Mesenchymal stem cell (in vitro differentiated cells and primary cell): Measurements from ENCODE around the gene TBC1D22A.
A peak's percentile ranks its signal among the peaks of the same experiment; 100 is the strongest.

Source experiments
- DNase-seq: peaks from one replicate; pipeline ENCODE4 v3.0.0-alpha.2; 2013
- H2AFZ ChIP-seq: one replicate; pipeline ENCODE4 v1.6.1; 2013; ENCODE audit warnings: low read depth, mild to moderate bottlenecking, control low read depth, inconsistent platforms, low read length, moderate library complexity
- H2AK5ac ChIP-seq: 2 replicates; pipeline ENCODE4 v1.6.1; 2013; ENCODE audit warnings: low read length, moderate library complexity, mild to moderate bottlenecking, inconsistent platforms; ENCODE audit not compliant: severe bottlenecking
- H2BK120ac ChIP-seq: one replicate; pipeline ENCODE4 v1.6.1; 2013; ENCODE audit warnings: low read depth, mild to moderate bottlenecking, inconsistent platforms, low read length, moderate library complexity
- H2BK12ac ChIP-seq, 2 experiments: one replicate each; pipeline ENCODE4 v1.6.1; 2013; ENCODE audit warnings: inconsistent platforms in 2 of 2, low read length in 2 of 2, mild to moderate bottlenecking in 2 of 2, moderate library complexity in 2 of 2, control low read depth in 1 of 2
- H2BK15ac ChIP-seq: one replicate; pipeline ENCODE4 v1.6.1; 2013; ENCODE audit warnings: mild to moderate bottlenecking, low read depth, inconsistent platforms; ENCODE audit not compliant: poor library complexity, severe bottlenecking
- H2BK5ac ChIP-seq: 2 replicates; pipeline ENCODE4 v1.6.1; 2013; ENCODE audit warnings: low read depth, mild to moderate bottlenecking, low read length, control low read depth, inconsistent platforms; ENCODE audit not compliant: poor library complexity, severe bottlenecking
- H3K14ac ChIP-seq, 2 experiments: one replicate each; pipeline ENCODE4 v1.6.1; 2013; ENCODE audit warnings: inconsistent platforms in 2 of 2, low read length in 2 of 2, control low read depth in 1 of 2, mild to moderate bottlenecking in 1 of 2, moderate library complexity in 1 of 2
- H3K18ac ChIP-seq, 2 experiments: one replicate each; pipeline ENCODE4 v1.6.1; 2013; ENCODE audit warnings: inconsistent platforms in 2 of 2, low read length in 2 of 2, control low read depth in 1 of 2, low read depth in 1 of 2, mild to moderate bottlenecking in 1 of 2
- H3K23ac ChIP-seq, 2 experiments: one replicate each; pipeline ENCODE4 v1.6.1; 2013; ENCODE audit warnings: inconsistent platforms in 2 of 2, low read length in 2 of 2, mild to moderate bottlenecking in 2 of 2, moderate library complexity in 2 of 2, control low read depth in 1 of 2
- H3K27ac ChIP-seq: 2 replicates; pipeline ENCODE4 v1.5.1; 2013; ENCODE audit warnings: mild to moderate bottlenecking, moderate library complexity, low read length, control low read depth, inconsistent platforms; ENCODE audit not compliant: poor library complexity, severe bottlenecking
- H3K27me3 ChIP-seq, 2 experiments: 2 replicates each; pipeline versions ENCODE4 v1.6.1 to v1.7.0; 2013; ENCODE audit warnings: low read length in 2 of 2, mild to moderate bottlenecking in 2 of 2, moderate library complexity in 2 of 2, control low read depth in 1 of 2, inconsistent platforms in 1 of 2; ENCODE audit not compliant: control insufficient read depth in 1 of 2, insufficient read depth in 1 of 2
- H3K36me3 ChIP-seq, 2 experiments: 2 replicates each; pipeline versions ENCODE4 v1.6.1 to v1.7.0; 2013; ENCODE audit warnings: low read length in 2 of 2, control low read depth in 1 of 2, inconsistent platforms in 1 of 2, low read depth in 1 of 2, mild to moderate bottlenecking in 1 of 2; ENCODE audit not compliant: insufficient read depth in 2 of 2, control insufficient read depth in 1 of 2
- H3K4ac ChIP-seq, 2 experiments: one replicate each; pipeline ENCODE4 v1.6.1; 2013; ENCODE audit warnings: inconsistent platforms in 2 of 2, low read length in 2 of 2, mild to moderate bottlenecking in 2 of 2, moderate library complexity in 2 of 2, control low read depth in 1 of 2, low read depth in 1 of 2
- H3K4me1 ChIP-seq: 2 replicates; pipeline ENCODE4 v1.6.1; 2013; ENCODE audit warnings: low read depth, low read length, control low read depth; ENCODE audit not compliant: control insufficient read depth, insufficient read depth
- H3K4me2 ChIP-seq: 2 replicates; pipeline ENCODE4 v1.6.1; 2013; ENCODE audit warnings: low read length, mild to moderate bottlenecking, inconsistent platforms; ENCODE audit not compliant: poor library complexity, severe bottlenecking
- H3K4me3 ChIP-seq, 2 experiments: 2 replicates each; pipeline versions ENCODE4 v1.5.1 to v1.7.0; 2013; ENCODE audit warnings: low read length in 2 of 2, mild to moderate bottlenecking in 2 of 2, control low read depth in 1 of 2, low read depth in 1 of 2; ENCODE audit not compliant: insufficient read depth in 1 of 2
- H3K79me1 ChIP-seq: replicated peaks from 2 replicates; pipeline ENCODE4 v1.6.1; 2013; ENCODE audit warnings: mild to moderate bottlenecking, control low read depth, low read length, inconsistent platforms; ENCODE audit not compliant: poor library complexity, severe bottlenecking
- H3K9ac ChIP-seq: 2 replicates; pipeline ENCODE4 v1.7.0; 2013; ENCODE audit warnings: mild to moderate bottlenecking, low read length, moderate library complexity
- H3K9me3 ChIP-seq: 2 replicates; pipeline ENCODE4 v1.7.0; 2013; ENCODE audit warnings: mild to moderate bottlenecking, low read length; ENCODE audit not compliant: control insufficient read depth
- H4K8ac ChIP-seq: one replicate; pipeline ENCODE4 v1.6.1; 2013; ENCODE audit warnings: inconsistent platforms, mild to moderate bottlenecking, low read length, moderate library complexity
- H4K91ac ChIP-seq: one replicate; pipeline ENCODE4 v1.6.1; 2013; ENCODE audit warnings: mild to moderate bottlenecking, low read length, inconsistent platforms
- WGBS: methylation state at CpG from one replicate; pipeline ENCODE4 v1.1.7; 2013; ENCODE audit warnings: mixed read lengths; 5-methylcytosine and 5-hydroxymethylcytosine counted together

The TBC1D22A gene

DNA sequence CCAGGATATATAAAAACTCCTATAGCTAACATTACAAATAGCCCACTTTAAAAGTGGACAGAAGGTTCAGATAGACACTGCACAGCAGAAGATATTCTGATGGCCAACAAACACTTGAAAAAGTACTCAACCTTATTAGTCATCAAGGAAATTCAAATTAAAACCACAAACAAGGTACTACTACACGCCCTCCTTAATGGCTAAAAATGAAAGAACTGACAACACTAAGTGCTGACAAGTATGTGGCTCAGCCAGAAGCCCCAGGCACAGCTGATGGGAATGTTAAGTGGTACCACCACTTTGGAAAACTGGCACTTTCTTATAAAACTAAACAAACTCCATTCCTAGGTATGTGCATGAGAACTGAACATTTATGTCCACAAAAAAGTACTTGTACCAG is 320.1 kb downstream of the TBC1D22A start:
- no peaks in the 10 kb centered on the region for H3K27me3 ChIP-seq
- H3K4me2 ChIP-seq: no peak overlapping the region
- H3K23ac ChIP-seq: no peak overlapping the region
- no peak for DNase-seq
- no peak overlapping the region for H3K14ac ChIP-seq
- H3K36me3 ChIP-seq: peaks cover 0 to 5% of the 10 kb centered on the region in 2 experiments
- no peak overlapping the region for H2BK5ac ChIP-seq
- no peak overlapping the region for H2BK120ac ChIP-seq
- WGBS: 58% methylated on average over 1 of the region's 1 CpG
- no peak overlapping the region for H2AK5ac ChIP-seq
- no peak overlapping the region for H3K27ac ChIP-seq
- no peak overlapping the region for H4K8ac ChIP-seq
- H4K91ac ChIP-seq: no peak overlapping the region
- H3K4me1 ChIP-seq: no peaks in the 10 kb centered on the region
- H3K18ac ChIP-seq: no peak overlapping the region
- H2AFZ ChIP-seq: no peak overlapping the region
- peaks cover 14% of the 10 kb centered on the region for H3K79me1 ChIP-seq
- H3K4me3 ChIP-seq: no peak overlapping the region
- H3K9me3 ChIP-seq: peaks cover 28% of the 10 kb centered on the region
- H3K4ac ChIP-seq: no peak overlapping the region
- H2BK15ac ChIP-seq: no peak overlapping the region
- H3K9ac ChIP-seq: no peak overlapping the region
- no peak overlapping the region for H2BK12ac ChIP-seq

- Histone ChIP-seq H3K9me3 (peaks cover 20% of the 10 kb centered on the region), H3K27me3 (no peaks in the 10 kb centered on the region), H3K4ac (no peak overlapping the region), H4K91ac (no peak overlapping the region), H3K27ac (no peak overlapping the region), H3K4me2 (no peak overlapping the region), H2AK5ac (no peak overlapping the region), H3K4me1 (no peaks in the 10 kb centered on the region), H2BK12ac (no peak overlapping the region), H3K14ac (no peak overlapping the region), H3K79me1 (peaks cover 10% of the 10 kb centered on the region), H2AFZ (no peak overlapping the region), H3K18ac (no peak overlapping the region), H4K8ac (no peak overlapping the region), H3K4me3 (no peak overlapping the region), H2BK120ac (no peak overlapping the region), H2BK5ac (no peak overlapping the region), H3K36me3 (peaks cover 0 to 5% of the 10 kb centered on the region in 2 experiments), H3K9ac (no peak overlapping the region), H2BK15ac (no peak overlapping the region), H3K23ac (no peak overlapping the region)
- 91% methylated on average over 13 of the region's 14 CpGs for WGBS
- no peak for DNase-seq
These were observed 321.0 kb downstream of the TBC1D22A start for GRCh38 chr22:47083379-47083986.

DNA sequence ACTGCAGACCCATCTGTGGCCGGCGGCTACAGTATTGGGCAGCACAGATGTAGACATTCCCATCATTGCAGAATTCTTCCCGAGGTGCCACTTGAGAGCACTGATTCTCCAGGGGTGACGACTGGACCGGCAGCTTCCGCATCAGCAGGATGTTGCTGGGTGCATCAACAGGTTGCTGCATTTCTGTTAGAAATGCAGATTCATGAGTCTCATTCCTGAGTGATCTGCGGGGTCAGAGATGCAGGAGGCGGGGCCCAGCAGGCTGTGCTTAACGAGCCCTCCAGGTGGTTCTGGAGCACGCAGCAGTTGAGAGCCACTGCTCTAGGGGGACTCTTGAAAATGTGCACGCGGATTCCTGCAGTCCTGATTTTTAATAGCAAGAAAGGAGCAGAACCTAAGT is 321.8 kb downstream of the TBC1D22A start:
- no peak overlapping the region for H2AK5ac ChIP-seq
- H3K4me1 ChIP-seq: no peaks in the 10 kb centered on the region
- no peak overlapping the region for H3K4ac ChIP-seq
- no peaks in the 10 kb centered on the region for H3K27me3 ChIP-seq
- H3K9me3 ChIP-seq: peaks cover 19% of the 10 kb centered on the region
- H3K18ac ChIP-seq: peak overlapping the region in 1 of 2 experiments; percentile 34
- H2BK5ac ChIP-seq: no peak overlapping the region
- no peak overlapping the region for H3K27ac ChIP-seq
- H2BK120ac ChIP-seq: no peak overlapping the region
- H2BK15ac ChIP-seq: no peak overlapping the region
- H2AFZ ChIP-seq: no peak overlapping the region
- H3K36me3 ChIP-seq: peaks cover 0 to 5% of the 10 kb centered on the region in 2 experiments
- 79% methylated on average over 12 of the region's 12 CpGs for WGBS
- no peak overlapping the region for H3K4me3 ChIP-seq
- no peak overlapping the region for H4K91ac ChIP-seq
- no peak overlapping the region for H3K4me2 ChIP-seq
- no peak overlapping the region for H4K8ac ChIP-seq
- no peak overlapping the region for H3K9ac ChIP-seq
- H3K14ac ChIP-seq: no peak overlapping the region
- H2BK12ac ChIP-seq: no peak overlapping the region
- H3K79me1 ChIP-seq: peaks cover 7% of the 10 kb centered on the region
- DNase-seq: no peak
- no peak overlapping the region for H3K23ac ChIP-seq

DNA sequence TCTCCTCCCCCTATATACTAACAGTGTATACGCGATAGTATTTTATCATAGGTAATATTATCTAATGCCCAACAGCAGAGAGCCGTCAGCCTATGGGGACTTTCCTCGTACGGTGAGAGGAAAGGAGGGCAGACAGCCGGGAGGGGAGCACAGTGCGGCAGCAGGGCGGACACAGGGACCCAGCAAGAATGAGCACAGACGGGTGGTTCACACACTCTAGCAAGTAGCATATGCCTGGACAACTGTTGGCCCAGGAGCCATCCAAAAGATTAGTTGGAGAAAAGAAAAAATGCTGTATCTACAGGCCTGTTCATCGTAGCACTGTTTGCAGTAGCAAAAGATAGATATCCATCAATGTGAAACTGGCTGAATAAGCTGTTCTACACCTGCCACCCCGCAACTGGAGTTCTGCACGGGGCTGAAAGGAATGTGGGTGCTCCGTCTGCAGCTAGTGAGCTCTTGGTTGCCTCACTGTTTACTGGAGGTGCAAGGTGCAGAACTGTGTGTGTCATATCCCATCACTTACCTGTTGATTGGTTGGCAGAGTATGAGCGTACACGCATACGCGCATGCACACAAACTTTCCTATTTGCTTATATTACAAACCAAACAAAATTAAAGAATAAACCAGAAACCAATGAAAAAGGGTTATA is 324.3 kb downstream of the TBC1D22A start:
- H2BK5ac ChIP-seq: no peak overlapping the region
- H2BK12ac ChIP-seq: no peak overlapping the region
- no peak overlapping the region for H3K4me3 ChIP-seq
- peaks cover 0 to 5% of the 10 kb centered on the region in 2 experiments for H3K36me3 ChIP-seq
- no peak overlapping the region for H3K4ac ChIP-seq
- peaks cover 6% of the 10 kb centered on the region for H3K9me3 ChIP-seq
- no peak overlapping the region for H3K14ac ChIP-seq
- peak overlapping the region; percentile 14 for H4K91ac ChIP-seq
- H3K4me2 ChIP-seq: no peak overlapping the region
- WGBS: 95% methylated on average over 13 of the region's 17 CpGs
- no peak overlapping the region for H3K9ac ChIP-seq
- H3K79me1 ChIP-seq: peaks cover 7% of the 10 kb centered on the region
- H3K23ac ChIP-seq: no peak overlapping the region
- H2AK5ac ChIP-seq: no peak overlapping the region
- DNase-seq: no peak
- H3K27me3 ChIP-seq: no peaks in the 10 kb centered on the region
- no peak overlapping the region for H3K18ac ChIP-seq
- H3K27ac ChIP-seq: no peak overlapping the region
- no peak overlapping the region for H4K8ac ChIP-seq
- H2BK120ac ChIP-seq: no peak overlapping the region
- peaks cover 14% of the 10 kb centered on the region for H3K4me1 ChIP-seq
- H2AFZ ChIP-seq: no peak overlapping the region
- H2BK15ac ChIP-seq: no peak overlapping the region
